Choroid plexus epithelial cell (primary cell): ENCODE results near the gene NCAPH2.
A peak's percentile ranks its signal among the peaks of the same experiment; 100 is the strongest.

Experiments used
- DNase-seq: peaks from one replicate; pipeline ENCODE4 v3.0.0-alpha.2; 2010; ENCODE audit warnings: low read depth
- H3K4me3 ChIP-seq: 2 replicates; pipeline ENCODE4 v1.5.1; 2011; ENCODE audit warnings: low read depth, mild to moderate bottlenecking, control low read depth, low read length, moderate library complexity
- CTCF ChIP-seq: conservative IDR thresholded peaks from 2 replicates; pipeline ENCODE4 v1.5.1; 2011; ENCODE audit warnings: low read depth, mild to moderate bottlenecking, control low read depth, inconsistent platforms, low read length, moderate library complexity

Gene NCAPH2

DNA sequence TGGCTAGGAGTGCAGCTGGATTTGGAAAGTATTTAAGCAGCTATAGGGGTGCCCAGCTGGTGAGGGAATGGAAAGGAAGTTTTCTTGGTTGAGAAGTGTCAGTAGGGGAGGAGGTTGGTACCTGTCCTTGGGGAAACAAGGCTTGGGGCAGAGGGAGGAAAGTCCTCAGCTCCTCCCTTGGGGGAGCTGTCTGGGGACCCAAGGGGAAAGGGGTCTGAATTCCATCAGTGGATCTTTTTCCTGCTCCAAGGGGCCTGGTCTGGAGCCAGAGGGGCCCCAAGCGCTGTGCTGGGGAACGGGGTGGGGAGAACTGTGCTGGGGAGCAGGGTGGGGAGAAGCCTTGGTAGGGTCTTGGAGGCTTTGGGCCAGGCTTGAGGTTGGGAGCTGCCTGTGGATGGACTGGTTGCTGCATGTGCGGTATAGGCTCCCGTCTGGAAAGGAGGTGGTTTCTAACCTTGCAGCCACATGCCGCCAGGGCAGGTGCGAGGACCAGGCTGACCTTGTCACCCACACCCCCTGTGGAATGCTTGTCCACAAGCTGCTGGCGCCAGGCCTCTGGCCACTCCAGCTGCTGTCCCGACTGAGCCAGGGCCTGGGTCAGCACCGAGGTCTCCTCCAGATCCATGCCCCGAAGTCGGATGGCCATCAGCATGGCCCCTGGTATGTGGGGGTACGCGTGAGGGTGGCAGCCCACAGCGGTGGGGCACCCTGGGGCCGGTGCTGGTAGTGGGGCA is 20.8 kb downstream of the NCAPH2 start:
- DNase-seq = no peak
- H3K4me3 ChIP-seq = peak overlapping the region; percentile 62
- TF ChIP-seq CTCF = no peak

DNA sequence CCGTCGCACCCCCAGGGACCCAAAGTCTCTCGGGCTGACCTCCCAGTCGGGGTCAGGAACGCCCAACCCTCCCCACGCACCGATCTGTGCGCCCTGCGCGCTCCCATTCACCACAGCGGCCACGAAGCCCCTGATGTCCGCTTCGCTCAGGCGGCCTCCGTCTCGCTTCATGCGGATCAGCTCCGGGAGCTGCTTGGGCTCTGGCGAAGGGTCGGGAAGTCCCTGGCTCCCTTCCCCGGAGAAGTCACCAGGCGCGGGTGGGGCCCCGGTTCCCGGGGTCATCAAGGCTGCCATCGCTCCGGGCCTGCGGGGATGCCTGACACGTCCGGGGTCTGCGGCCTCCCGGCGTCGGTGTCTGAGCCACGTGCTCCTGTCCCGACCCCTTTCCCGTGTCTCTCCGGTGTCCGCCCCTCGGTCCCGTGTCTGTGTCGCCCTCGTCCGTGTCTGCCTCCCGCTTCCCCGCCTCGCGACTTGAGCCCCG is 21.4 kb downstream of the NCAPH2 start:
- no peak for DNase-seq
- no peak for TF ChIP-seq CTCF
- peak overlapping the region; percentile 62 for H3K4me3 ChIP-seq

DNA sequence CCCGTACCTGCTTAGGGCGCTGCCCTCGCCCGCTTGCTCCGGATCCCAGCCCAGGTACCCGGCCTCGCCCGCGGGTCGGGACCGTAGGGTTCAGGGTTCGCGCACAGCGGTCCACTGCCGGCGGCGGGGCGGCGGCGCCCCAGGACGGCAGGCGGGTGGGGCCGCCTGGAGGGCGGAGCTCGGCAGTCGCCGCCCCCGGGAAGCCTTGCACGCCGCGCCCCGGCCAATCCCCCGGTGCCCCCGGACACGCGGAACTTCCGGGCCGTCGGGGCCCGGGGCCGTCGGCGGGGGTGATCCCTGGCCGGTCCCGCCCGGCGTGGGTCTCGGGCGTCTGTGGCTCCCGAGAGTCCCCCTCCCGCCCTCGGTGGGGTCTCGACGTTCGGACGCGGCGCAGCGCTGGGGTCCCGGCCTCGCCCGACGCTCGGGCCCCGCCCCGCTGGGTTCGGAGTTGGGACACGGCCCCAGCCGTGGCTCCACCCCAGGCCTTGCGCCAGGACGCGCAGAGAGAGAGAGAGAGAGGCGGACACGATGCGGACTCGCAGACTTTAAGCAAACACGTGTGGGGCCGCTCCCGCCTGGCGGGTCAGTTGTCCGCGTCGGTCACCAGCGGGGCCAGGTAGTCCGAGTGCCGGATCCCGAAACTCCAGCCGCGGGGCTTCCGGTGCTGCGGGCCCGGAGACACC is 22.0 kb downstream of the NCAPH2 start, which contains the start of gene TYMP:
Gene TYMP (minus strand): TSS at position 116 of the 683 bp plus-strand sequence. CDS start 303 bp downstream, outside the sequence.
- DNase-seq = peak; percentile 85
- no peak for TF ChIP-seq CTCF
- peak within 1 kb of the TSS; percentile 62 for H3K4me3 ChIP-seq

- TF ChIP-seq CTCF = no peak
- DNase-seq = no peak
- H3K4me3 ChIP-seq = peak overlapping the region; percentile 62
Observed at GRCh38 chr22:50530580-50530876, 22.5 kb downstream of the NCAPH2 start.

DNA sequence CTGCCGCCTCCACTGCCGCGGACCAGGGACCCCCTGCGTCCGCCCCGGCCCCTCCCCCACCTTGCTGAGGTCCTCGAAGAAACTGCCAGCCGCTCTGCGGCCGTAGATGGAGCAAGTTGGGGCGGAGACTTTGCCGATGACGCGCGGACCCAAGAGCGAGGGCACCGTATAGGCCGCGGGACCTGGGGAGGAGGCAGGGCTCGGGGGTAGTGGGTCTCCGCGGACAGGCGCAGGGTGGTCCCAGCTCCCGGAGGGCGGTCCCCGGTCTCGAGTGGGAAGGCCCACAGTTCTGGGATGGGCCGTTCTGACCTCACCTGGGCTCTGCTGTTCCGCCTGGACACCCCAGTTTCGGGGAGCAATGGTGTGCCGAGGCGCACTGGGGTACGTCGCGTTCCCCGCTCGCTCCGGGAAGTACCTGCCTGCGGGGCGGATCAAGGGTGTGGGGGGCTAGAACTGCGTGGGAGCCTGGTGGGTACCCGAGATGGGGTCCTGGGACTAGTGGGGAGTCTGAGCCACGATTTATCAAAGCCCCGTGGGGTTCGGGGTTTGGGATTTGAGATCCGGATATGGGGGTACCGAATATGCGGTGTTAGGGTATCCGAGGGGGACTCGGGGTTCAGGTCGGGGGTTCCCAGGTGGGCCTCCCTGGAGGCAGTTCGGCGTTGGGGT is 23.0 kb downstream of the NCAPH2 start:
- no peak for TF ChIP-seq CTCF
- peak overlapping the region; percentile 62 for H3K4me3 ChIP-seq
- DNase-seq = peak; percentile 90

- peak overlapping the region; percentile 62 for H3K4me3 ChIP-seq
- TF ChIP-seq CTCF = no peak
- DNase-seq = no peak
Observed at GRCh38 chr22:50531546-50531961, 23.5 kb downstream of the NCAPH2 start.
